Measurements from ENCODE around the gene LVRN. TPM values are rescaled to one million over a fixed set of nuclear protein-coding genes. Genes with fewer than 3 reads are reported as not detected.

LVRN gene
- total and polyA plus RNA-seq, 2 of the 13 experiments (the other 11 are each of a cell fraction or from before 2014, with no cell fraction given): 0.09 to 0.20 TPM

GRCh38 chr5:116011046-116011445, 48.8 kb downstream of the LVRN start:
- Histone ChIP-seq H3K4me3 (replicated peaks in 1 of 3; ENCODE audit: insufficient read depth in 1 of 3, low read depth in 2 of 3, low read length in 3 of 3) (no peak overlapping the region), H3K79me2 (ENCODE audit: insufficient read depth, low read length) (no peaks in the 10 kb centered on the region), H3K4me1 (ENCODE audit: insufficient read depth, low read length) (no peaks in the 10 kb centered on the region), H4K20me1 (ENCODE audit: insufficient read depth, low read length) (no peaks in the 10 kb centered on the region), H3K4me2 (ENCODE audit: low read depth, low read length) (no peak overlapping the region), H3K27ac (ENCODE audit: extremely low read length, insufficient read depth, low read length) (no peak overlapping the region), H3K9ac (ENCODE audit: insufficient read depth, low read depth, low read length) (no peak overlapping the region), H2AFZ (ENCODE audit: low read length) (no peak overlapping the region), H3K27me3 (ENCODE audit: control insufficient read depth in 1 of 2, insufficient read depth in 2 of 2, low read length in 2 of 2) (no peaks in the 10 kb centered on the region; a peak in 1 of 5 replicates), H3K9me3 (ENCODE audit: low read length) (no peaks in the 10 kb centered on the region), H3K36me3 (replicated peaks in 1 of 2; ENCODE audit: control insufficient read depth in 1 of 2, insufficient read depth in 2 of 2, low read length in 2 of 2) (no peaks in the 10 kb centered on the region)
- in situ Hi-C loops (cut with HindIII; ENCODE audit: extremely low pct_ligation_motif_present, low pct_unique_long_range_greater_than_20kb): no loop called here
- ChIA-PET CTCF (ENCODE audit: low intra/inter-chr PET ratio, low total read pairs) (no interaction called here), POLR2A (no interaction called here)
- intact Hi-C loops (cut with micrococcal nuclease; ENCODE audit: unreplicated experiment): no loop called here
- no peak for FAIRE-seq
- DNase-seq (ENCODE audit: low spot score): no peak
- ATAC-seq: no peak
- no TSS peak for BruUV-seq (replicated peaks)
- TF ChIP-seq ZNF7 (CRISPR knock-in tag; IDR thresholded peaks at IDR 0.05) (no peak), ZNF282 (IDR thresholded peaks at IDR 0.05; ENCODE audit: partially characterized antibody) (no peak), TOE1 (CRISPR knock-in tag; IDR thresholded peaks at IDR 0.05) (no peak), PRDM15 (CRISPR knock-in tag; IDR thresholded peaks at IDR 0.05) (no peak), MNT (IDR thresholded peaks at IDR 0.05) (no peak), KMT2A (CRISPR knock-in tag; IDR thresholded peaks at IDR 0.05) (no peak), NR3C1 (CRISPR knock-in tag; IDR thresholded peaks at IDR 0.05) (no peak), REPIN1 (CRISPR knock-in tag; IDR thresholded peaks at IDR 0.05; ENCODE audit: borderline replicate concordance, low read depth) (no peak), MBD4 (IDR thresholded peaks at IDR 0.05; ENCODE audit: borderline replicate concordance, low read length) (no peak), STAT5B (CRISPR knock-in tag; IDR thresholded peaks at IDR 0.05) (no peak), ZNF761 (CRISPR knock-in tag; conservative IDR thresholded peaks at IDR 0.05) (no peak), TFAP4 (IDR thresholded peaks at IDR 0.05; ENCODE audit: borderline replicate concordance, low read depth) (no peak), ONECUT2 (CRISPR knock-in tag; IDR thresholded peaks at IDR 0.05) (no peak), ZNF776 (CRISPR knock-in tag; IDR thresholded peaks at IDR 0.05) (no peak), ZNF264 (CRISPR knock-in tag; IDR thresholded peaks at IDR 0.05) (no peak)
- TF ChIP-seq, protein P1, sequence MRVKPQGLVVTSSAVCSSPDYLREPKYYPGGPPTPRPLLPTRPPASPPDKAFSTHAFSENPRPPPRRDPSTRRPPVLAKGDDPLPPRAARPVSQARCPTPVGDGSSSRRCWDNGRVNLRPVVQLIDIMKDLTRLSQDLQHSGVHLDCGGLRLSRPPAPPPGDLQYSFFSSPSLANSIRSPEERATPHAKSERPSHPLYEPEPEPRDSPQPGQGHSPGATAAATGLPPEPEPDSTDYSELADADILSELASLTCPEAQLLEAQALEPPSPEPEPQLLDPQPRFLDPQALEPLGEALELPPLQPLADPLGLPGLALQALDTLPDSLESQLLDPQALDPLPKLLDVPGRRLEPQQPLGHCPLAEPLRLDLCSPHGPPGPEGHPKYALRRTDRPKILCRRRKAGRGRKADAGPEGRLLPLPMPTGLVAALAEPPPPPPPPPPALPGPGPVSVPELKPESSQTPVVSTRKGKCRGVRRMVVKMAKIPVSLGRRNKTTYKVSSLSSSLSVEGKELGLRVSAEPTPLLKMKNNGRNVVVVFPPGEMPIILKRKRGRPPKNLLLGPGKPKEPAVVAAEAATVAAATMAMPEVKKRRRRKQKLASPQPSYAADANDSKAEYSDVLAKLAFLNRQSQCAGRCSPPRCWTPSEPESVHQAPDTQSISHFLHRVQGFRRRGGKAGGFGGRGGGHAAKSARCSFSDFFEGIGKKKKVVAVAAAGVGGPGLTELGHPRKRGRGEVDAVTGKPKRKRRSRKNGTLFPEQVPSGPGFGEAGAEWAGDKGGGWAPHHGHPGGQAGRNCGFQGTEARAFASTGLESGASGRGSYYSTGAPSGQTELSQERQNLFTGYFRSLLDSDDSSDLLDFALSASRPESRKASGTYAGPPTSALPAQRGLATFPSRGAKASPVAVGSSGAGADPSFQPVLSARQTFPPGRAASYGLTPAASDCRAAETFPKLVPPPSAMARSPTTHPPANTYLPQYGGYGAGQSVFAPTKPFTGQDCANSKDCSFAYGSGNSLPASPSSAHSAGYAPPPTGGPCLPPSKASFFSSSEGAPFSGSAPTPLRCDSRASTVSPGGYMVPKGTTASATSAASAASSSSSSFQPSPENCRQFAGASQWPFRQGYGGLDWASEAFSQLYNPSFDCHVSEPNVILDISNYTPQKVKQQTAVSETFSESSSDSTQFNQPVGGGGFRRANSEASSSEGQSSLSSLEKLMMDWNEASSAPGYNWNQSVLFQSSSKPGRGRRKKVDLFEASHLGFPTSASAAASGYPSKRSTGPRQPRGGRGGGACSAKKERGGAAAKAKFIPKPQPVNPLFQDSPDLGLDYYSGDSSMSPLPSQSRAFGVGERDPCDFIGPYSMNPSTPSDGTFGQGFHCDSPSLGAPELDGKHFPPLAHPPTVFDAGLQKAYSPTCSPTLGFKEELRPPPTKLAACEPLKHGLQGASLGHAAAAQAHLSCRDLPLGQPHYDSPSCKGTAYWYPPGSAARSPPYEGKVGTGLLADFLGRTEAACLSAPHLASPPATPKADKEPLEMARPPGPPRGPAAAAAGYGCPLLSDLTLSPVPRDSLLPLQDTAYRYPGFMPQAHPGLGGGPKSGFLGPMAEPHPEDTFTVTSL (CRISPR knock-in tag; IDR thresholded peaks at IDR 0.05; ENCODE audit: borderline replicate concordance): no peak
